HepG2 (cell line): ENCODE results near the gene NECTIN2. TPM values are rescaled to one million over a fixed set of nuclear protein-coding genes. Genes with fewer than 3 reads are reported as not detected.

Experiments used
- AGO1 ChIP-seq: fragments of 200-400 bp; formaldehyde crosslinking; IDR thresholded peaks from 2 replicates; pipeline ENCODE4 v1.6.1; 2017; ENCODE audit warnings: mild to moderate bottlenecking, low read depth, low read length, moderate library complexity; ENCODE audit not compliant: poor library complexity, severe bottlenecking
- ASH2L ChIP-seq: fragments of 300-600, 200-600 bp; sonication (generic); IDR thresholded peaks from 2 replicates; pipeline ENCODE4 v1.7.0; 2017; ENCODE audit warnings: low read depth, mild to moderate bottlenecking, moderate library complexity, mixed read lengths, low read length; ENCODE audit not compliant: insufficient read length
- FOSL1 ChIP-seq: sonication (generic); formaldehyde crosslinking; IDR thresholded peaks from 2 replicates; pipeline ENCODE4 v1.9.0; 2021; ENCODE audit warnings: missing genetic modification reagents, borderline replicate concordance
- IRX3 ChIP-seq: sonication (generic); formaldehyde crosslinking; IDR thresholded peaks from 2 replicates; pipeline ENCODE4 v1.8.1; 2023; ENCODE audit warnings: mild to moderate bottlenecking, low read depth, missing genetic modification reagents, borderline replicate concordance
- ISL2 ChIP-seq: sonication (generic); formaldehyde crosslinking; IDR thresholded peaks from 2 replicates; pipeline ENCODE4 v1.5.0; 2020; ENCODE audit warnings: missing genetic modification reagents
- KDM5A ChIP-seq: fragments of 200-600 bp; sonication (generic); IDR thresholded peaks from 2 replicates; pipeline ENCODE4 v1.7.0; 2018; ENCODE audit warnings: antibody characterized with exemption, mild to moderate bottlenecking, low read length, borderline replicate concordance
- KLF9 ChIP-seq: IDR thresholded peaks from 2 replicates; pipeline ENCODE4 v1.6.1; 2016; ENCODE audit warnings: low read depth
- NCOA2 ChIP-seq: sonication (generic); formaldehyde crosslinking; IDR thresholded peaks from 2 replicates; pipeline ENCODE4 v1.8.0; 2022; ENCODE audit warnings: inconsistent platforms
- REXO4 ChIP-seq: sonication (generic); formaldehyde crosslinking; IDR thresholded peaks from 2 replicates; pipeline ENCODE4 v1.8.0; 2022; ENCODE audit warnings: missing genetic modification reagents, mild to moderate bottlenecking, borderline replicate concordance
- RNF219 ChIP-seq: sonication (generic); formaldehyde crosslinking; IDR thresholded peaks from 2 replicates; pipeline ENCODE4 v1.5.0; 2020; ENCODE audit warnings: mild to moderate bottlenecking, missing genetic modification reagents
- ZC3H13 ChIP-seq: sonication (generic); formaldehyde crosslinking; IDR thresholded peaks from 2 replicates; pipeline ENCODE4 v1.8.1; 2023; ENCODE audit warnings: mild to moderate bottlenecking, missing genetic modification reagents, moderate library complexity
- ZFP37 ChIP-seq: sonication (generic); formaldehyde crosslinking; IDR thresholded peaks from 2 replicates; pipeline ENCODE4 v1.4.0; 2020; ENCODE audit warnings: missing genetic modification reagents, borderline replicate concordance
- ZNF225 ChIP-seq: sonication (generic); formaldehyde crosslinking; IDR thresholded peaks from 2 replicates; pipeline ENCODE4 v1.4.0; 2020; ENCODE audit warnings: mild to moderate bottlenecking, missing genetic modification reagents
- ZNF598 ChIP-seq: sonication (generic); formaldehyde crosslinking; IDR thresholded peaks from 2 replicates; pipeline ENCODE4 v1.5.1; 2020; ENCODE audit warnings: mild to moderate bottlenecking, missing genetic modification reagents, borderline replicate concordance
- ZNF644 ChIP-seq: IDR thresholded peaks from 2 replicates; pipeline ENCODE4 v1.6.1; 2016; ENCODE audit warnings: low read depth
- ZNF737 ChIP-seq: sonication (generic); formaldehyde crosslinking; IDR thresholded peaks from 2 replicates; pipeline ENCODE4 v1.5.0; 2020; ENCODE audit warnings: missing genetic modification reagents, mild to moderate bottlenecking, borderline replicate concordance
- ZNF780A ChIP-seq: sonication (generic); formaldehyde crosslinking; IDR thresholded peaks from 2 replicates; pipeline ENCODE4 v1.8.0; 2022; ENCODE audit warnings: mild to moderate bottlenecking, missing genetic modification reagents, moderate library complexity
- polyA plus RNA-seq, 8 experiments: library from polyadenylated mRNA; depleted of rRNA in 3 of 8; stranded (reverse) in 7 of 8; unstranded in 1 of 8; fragments of >200 nt; fragmentation: Illumina TruSeq in 4 of 8; extraction: Trizol in 4 of 8; gene quantifications; 2 replicates each; pipeline versions ENCODE4 v1.2.1 to v1.2.3, GENCODE V29; 2011 to 2016; ENCODE audit warnings: low read depth in 4 of 8, missing spikeins in 1 of 8, mixed read lengths in 1 of 8; ENCODE audit not compliant: insufficient read depth in 1 of 8
- total RNA-seq, 5 experiments: library from RNA; depleted of rRNA; stranded (reverse); fragments of >200 nt; fragmentation: Illumina TruSeq; extraction: Trizol; gene quantifications; 2 replicates each; pipeline ENCODE4 v1.2.3, GENCODE V29; 2016; ENCODE audit warnings: low read depth in 1 of 5
- TF ChIP-seq, protein P1 (sequence below), 2 experiments: sonication (generic) in 1 of 2; formaldehyde crosslinking in 1 of 2; IDR thresholded peaks; 2 replicates each; pipeline versions ENCODE4 v1.4.0 to v1.6.1; 2016 to 2020; ENCODE audit warnings: borderline replicate concordance in 1 of 2, low read depth in 1 of 2, mild to moderate bottlenecking in 1 of 2, missing genetic modification reagents in 1 of 2

NECTIN2 gene
- total and polyA plus RNA-seq, 2 of the 13 experiments (the other 11 are each of a cell fraction or from before 2014, with no cell fraction given): 75.4 to 114 TPM

DNA sequence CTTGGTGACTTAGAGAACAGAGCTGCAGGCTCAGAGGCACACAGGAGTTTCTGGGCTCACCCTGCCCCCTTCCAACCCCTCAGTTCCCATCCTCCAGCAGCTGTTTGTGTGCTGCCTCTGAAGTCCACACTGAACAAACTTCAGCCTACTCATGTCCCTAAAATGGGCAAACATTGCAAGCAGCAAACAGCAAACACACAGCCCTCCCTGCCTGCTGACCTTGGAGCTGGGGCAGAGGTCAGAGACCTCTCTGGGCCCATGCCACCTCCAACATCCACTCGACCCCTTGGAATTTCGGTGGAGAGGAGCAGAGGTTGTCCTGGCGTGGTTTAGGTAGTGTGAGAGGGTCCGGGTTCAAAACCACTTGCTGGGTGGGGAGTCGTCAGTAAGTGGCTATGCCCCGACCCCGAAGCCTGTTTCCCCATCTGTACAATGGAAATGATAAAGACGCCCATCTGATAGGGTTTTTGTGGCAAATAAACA is 78.2 kb downstream of the NECTIN2 start (continued):
- TF ChIP-seq RNF219 (CRISPR knock-in tag): no peak; the same call in 1 of the 2 replicates
- TF ChIP-seq ZNF225 (CRISPR knock-in tag): no peak
- TF ChIP-seq ISL2 (CRISPR knock-in tag): peak; percentile 92
- peak; percentile 99 for TF ChIP-seq NCOA2
- TF ChIP-seq AGO1: no peak
- peak; percentile 73; the same call in 1 of the 2 replicates for TF ChIP-seq ZNF644 (CRISPR knock-in tag)
- TF ChIP-seq KDM5A: no peak
- no peak for TF ChIP-seq REXO4 (CRISPR knock-in tag)
- no peak for TF ChIP-seq ZNF598
- TF ChIP-seq, protein P1, sequence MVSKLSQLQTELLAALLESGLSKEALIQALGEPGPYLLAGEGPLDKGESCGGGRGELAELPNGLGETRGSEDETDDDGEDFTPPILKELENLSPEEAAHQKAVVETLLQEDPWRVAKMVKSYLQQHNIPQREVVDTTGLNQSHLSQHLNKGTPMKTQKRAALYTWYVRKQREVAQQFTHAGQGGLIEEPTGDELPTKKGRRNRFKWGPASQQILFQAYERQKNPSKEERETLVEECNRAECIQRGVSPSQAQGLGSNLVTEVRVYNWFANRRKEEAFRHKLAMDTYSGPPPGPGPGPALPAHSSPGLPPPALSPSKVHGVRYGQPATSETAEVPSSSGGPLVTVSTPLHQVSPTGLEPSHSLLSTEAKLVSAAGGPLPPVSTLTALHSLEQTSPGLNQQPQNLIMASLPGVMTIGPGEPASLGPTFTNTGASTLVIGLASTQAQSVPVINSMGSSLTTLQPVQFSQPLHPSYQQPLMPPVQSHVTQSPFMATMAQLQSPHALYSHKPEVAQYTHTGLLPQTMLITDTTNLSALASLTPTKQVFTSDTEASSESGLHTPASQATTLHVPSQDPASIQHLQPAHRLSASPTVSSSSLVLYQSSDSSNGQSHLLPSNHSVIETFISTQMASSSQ (IDR thresholded peaks at IDR 0.05; ENCODE audit: low read depth): peak; percentile 77; the same call in 1 of the 2 replicates
- TF ChIP-seq, protein P1 (CRISPR knock-in tag; IDR thresholded peaks at IDR 0.05; ENCODE audit: borderline replicate concordance): peak; percentile 92
- TF ChIP-seq ZC3H13 (CRISPR knock-in tag): no peak
- TF ChIP-seq ZNF737: no peak
- TF ChIP-seq IRX3 (CRISPR knock-in tag): peak; percentile 60; the same call in 1 of the 2 replicates
- TF ChIP-seq ZFP37 (CRISPR knock-in tag): peak; percentile 94; the same call in 1 of the 2 replicates
- TF ChIP-seq KLF9: peak; percentile 79; the same call in 1 of the 2 replicates
- TF ChIP-seq ASH2L: peak; percentile 64
- no peak for TF ChIP-seq ZNF780A (CRISPR knock-in tag)
- TF ChIP-seq FOSL1: peak; percentile 86; the same call in 1 of the 2 replicates
